Right renal cortex interstitium (tissue), 3 donors: ENCODE results near the gene METRN. TPM values are rescaled to one million over a fixed set of nuclear protein-coding genes. Genes with fewer than 3 reads are reported as not detected.

Source experiments
- DNase-seq, 3 donors: peaks; one replicate each; pipeline ENCODE4 v3.0.0-alpha.2; 2013; ENCODE audit warnings: low read depth in 3 of 3, low spot score in 2 of 3
- polyA plus RNA-seq, 3 donors: library from polyadenylated mRNA; unstranded; fragments of 120-200 nt; gene quantifications; one replicate each; pipeline ENCODE4 v1.2.1, GENCODE V29; 2013; ENCODE audit not compliant: insufficient read length in 3 of 3

METRN gene
- polyA plus RNA-seq, 3 donors, result 4.5 to 6.0 (median 5.2) TPM

DNA sequence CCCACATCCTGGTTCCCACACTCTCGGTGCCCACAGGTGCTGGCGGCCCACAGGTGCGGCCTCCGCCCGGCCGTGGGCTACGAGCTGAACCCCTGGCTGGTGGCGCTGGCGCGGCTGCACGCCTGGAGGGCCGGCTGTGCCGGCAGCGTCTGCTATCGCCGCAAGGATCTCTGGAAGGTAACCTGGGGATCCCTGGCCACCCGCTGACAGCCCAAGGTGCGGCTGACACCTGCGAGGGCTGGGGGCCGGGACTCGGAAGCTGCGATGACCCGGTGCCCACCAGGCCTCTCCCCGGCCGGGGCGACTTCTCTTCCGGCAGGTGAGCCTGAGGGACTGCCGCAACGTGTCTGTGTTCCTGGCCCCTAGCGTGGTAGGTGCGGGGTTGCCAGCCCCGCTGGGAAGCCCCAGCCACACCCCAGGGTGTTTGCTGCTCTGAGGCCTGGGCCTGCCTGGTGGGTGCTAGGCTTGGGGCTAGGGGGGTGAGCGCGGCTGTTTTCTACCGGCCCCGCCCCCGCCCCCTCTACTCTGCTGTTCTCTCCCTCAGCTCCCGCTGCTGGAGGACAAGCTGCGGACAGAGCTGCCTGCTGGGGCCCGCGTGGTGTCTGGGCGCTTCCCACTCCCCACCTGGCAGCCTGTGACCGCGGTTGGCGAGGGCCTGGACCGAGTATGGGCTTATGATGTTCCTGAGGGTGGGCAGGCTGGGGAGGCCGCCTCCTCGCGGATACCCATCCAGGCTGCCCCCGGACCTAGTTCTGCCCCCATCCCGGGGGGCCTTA, 7.0 kb downstream of the METRN start:
- DNase-seq, result no peak

DNA sequence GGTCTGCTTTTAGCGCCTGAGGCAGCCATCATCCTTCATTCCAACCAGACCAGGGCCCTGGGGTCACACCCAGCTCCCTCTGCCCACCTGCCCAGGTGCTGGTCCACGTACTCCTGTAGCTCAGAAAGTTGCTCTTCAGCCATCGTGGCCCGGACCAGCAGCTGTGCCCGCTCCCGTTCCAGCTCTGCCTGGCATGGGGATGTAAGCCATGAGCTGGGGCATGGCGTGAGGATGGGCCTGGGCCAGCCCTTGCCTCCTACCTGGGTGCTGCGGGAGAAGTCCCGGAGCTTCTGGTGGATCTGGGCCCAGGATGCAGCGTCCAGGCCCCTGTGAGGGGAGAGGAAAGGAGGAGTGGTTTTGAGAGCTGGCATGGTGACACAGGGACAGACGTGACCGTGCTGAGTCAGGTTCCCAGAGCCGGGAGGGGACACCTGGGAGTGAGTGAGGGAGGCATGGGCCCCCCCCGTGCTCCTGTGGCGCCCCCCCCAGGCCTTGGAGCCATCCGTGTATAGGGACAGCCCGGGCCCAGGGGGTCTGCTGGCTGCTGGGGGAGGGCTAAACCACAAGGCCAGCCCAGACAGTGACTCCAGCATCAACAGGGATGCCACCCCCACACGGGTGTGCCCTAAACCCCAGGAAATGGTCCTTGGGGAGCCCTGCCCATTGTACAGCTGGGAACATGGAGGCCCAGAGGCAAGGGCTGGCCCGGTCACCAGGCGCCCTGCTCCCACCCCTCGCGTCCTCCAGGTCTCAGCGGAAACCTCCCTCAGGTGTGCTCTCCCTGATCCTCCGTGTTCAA, 8.1 kb downstream of the METRN start:
- DNase-seq, result no peak

DNA sequence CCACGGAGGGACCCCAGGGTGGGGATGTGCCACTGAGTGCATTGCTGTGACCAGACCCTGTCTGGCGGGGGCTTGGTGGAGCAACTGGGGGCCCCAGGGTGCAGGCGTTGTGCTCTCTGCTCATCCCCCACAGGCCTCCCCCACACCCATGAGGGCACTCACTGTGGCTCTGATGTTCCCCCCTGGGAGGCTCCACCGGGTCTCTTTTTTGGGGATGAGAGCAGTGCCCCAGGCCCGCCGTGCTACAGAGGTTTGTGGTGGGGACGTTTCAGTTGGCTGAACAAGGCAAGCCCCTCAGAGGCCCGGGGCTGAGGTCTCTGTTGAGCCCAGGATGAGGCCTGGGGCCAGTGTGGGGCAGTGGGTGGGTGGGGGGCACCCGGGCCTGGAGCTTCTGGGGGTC, 8.8 kb downstream of the METRN start:
- DNase-seq, result no peak

DNA sequence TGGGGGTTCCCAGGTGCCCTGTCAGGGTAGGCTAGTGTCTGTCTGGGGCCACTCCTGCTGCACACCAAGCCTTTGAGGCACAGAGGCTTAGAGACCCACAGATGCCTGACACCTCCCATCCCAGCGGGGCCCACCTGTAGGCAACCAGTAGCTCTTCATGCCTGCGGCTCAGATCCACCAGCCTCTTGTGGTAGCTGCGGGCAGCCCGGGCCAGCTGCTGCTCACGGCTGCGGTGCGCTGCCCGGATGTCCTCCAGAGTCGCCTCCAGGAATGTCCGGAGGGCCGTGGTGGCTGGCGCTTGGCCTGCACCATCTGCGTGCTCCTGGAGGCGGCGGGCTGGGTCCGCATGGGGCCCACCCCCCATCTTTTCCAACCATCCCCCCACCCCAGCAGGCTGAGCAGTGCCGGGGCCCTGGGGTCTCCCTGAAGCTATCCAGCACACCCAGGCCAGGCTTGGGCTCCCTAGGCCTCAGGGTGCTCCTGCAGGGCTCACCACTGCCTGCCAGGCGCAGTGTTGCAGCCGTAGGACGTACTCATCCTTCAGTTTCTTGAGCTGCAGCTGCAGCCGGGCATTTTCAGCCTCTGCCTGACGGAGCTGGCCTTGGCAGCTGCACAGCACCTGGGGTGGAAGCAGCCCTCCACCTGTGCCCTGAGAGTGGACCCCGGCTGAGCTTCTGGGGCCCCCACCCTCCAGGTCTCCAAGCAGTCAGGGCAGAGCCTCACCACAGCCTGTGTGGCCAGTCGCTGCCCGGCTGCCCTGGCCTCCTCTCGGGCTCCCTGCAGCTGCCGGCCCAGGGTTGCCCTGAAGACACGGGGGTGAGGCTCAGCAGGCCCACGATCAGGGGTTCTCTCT, 9.5 kb downstream of the METRN start:
- no peak for DNase-seq

DNA sequence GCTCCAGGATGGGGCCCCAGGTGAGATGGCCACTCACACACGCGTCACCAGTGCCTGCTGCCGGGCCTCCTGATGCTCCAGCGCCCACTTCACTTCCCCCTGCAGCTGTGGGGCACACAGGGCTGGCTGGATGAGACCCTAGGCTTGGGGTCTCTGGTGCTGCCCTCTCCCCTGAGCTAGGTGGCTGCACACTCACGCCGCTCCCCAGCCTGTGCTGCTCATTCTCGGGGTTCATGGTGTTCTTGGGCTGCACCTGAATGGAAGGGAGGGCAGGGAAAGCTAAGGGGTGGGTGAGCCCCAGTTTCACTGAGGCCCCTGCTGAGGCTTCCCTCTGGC, 10.1 kb downstream of the METRN start:
- DNase-seq, result no peak

DNA sequence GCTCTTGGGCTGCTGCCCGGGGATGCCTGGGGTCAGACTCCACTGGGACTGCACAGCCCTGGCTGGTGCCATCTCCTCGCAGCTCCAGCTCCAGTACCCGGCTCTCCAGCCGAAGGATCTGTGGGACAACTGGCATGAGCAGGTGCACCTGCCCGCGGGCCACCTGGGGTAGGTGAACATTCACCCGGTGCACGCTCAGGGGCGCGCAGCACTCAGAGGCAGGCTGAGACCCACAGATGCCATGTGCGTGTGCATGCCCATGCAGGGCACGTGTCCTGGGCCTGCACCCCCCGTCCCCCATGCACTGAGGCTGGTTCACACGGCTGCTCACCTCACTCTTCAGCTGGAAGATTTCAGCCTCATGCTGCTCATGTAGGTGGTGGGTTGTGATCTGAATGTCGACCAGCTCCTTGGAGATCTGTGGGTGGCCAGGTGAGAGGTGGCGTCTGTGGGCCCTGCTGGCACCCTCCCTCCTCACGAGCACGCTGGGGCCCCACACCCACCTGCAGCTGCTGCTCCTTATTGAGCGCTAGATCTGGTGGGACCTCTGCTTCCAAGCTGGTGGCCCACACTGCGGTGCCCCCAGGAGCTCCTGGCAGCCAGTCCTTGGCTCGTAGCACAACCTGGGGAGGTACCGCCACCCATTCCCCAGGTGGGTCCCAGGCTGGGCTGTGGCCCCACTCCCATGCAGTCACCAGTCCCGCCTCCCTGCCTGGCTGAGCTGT, 10.7 kb downstream of the METRN start:
- DNase-seq, result no peak

DNA sequence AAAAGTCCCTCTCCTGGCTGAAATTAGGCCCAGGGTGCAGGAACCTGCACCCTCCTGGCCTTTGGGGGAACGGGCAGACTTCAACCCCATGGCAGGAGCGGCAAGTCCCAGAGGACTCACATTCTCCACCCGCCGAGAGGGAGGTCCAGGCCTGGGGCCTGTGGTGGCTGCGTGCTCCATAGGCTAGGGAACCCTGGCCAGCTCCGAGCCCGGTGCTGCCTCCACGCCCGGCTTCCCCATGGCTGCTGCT, 11.2 kb downstream of the METRN start:
- DNase-seq, result no peak

DNA sequence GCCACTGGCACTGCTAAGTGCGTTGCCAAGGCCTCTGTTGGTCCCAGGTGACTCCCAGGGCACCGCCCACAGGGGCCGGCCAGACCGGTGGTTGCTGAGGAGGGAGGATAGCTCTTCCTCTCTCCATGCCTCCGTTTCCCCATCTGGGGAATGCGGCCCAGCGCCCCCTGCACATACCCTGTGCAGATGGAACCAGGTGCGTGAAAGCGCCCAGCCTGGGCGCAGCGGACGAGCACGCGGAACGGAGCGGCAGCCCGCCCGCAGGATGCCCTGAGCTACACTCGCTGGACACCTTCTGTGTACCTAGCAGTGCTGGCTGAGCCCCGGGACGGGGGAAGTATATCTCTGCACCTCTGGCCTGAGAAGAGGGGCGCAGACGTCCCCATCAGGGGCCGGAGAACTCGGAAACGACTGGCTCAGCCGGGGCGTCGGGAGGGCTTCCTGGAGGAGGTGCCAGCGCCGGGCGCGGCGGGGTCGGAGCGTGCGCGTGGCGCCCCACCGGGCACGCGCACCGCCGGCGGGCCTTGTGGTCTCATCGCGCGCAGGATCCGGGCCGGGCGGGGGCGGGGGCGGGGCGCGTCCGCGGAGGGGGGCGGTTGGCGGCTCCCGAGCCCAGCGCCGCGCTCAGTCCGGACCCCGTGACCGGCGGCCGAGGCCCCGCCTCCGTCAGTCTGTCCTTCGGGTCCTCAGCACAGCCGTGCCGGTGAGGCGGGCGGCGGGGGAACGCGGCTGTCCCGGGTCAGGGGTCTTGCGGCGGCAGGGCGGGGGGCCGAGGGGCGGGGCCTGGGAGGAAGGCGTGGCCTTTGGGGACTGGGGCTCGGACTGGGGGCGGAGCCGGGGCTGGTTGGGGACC, 11.7 kb downstream of the METRN start, which contains the start of the genes CCDC78 and HAGHL:
CCDC78 (minus strand) TSS at position 6 of the 853 bp plus-strand sequence. CDS start 76 bp downstream, outside the sequence.
HAGHL (plus strand) TSS at position 669 of the 853 bp plus-strand sequence. CDS start 404 bp downstream, outside the sequence.
- DNase-seq, result no peak

DNA sequence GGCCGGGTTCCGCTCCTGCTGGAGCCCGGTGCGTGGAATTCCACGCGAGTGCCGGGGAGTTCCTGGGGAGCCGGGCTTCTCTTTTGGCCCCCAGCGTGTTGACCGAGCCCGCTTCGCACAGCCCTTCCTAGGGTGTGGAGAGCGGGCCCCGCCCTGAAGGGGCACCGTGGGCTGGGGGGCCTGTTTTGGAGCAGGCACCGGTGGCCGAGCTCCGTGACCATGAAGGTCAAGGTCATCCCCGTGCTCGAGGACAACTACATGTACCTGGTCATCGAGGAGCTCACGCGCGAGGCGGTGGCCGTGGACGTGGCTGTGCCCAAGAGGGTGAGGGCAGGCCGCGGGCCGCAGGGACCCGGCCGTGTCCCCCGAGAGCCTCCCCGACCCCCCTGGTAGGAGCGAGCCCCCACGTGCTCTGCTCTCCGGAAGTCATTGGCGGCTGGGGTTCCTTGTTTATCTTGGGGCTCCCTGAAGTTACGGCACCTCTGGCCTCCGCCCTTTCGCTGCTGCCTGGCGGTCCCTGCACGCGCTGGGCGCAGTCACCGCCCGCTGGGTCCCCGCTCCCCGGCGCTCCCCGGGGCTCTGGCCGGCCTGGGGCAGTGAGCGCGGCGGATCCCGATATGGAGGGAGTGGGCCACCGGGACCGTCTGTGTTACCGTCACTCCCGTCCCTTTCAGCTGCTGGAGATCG, 12.5 kb downstream of the METRN start:
- DNase-seq, result no peak

DNA sequence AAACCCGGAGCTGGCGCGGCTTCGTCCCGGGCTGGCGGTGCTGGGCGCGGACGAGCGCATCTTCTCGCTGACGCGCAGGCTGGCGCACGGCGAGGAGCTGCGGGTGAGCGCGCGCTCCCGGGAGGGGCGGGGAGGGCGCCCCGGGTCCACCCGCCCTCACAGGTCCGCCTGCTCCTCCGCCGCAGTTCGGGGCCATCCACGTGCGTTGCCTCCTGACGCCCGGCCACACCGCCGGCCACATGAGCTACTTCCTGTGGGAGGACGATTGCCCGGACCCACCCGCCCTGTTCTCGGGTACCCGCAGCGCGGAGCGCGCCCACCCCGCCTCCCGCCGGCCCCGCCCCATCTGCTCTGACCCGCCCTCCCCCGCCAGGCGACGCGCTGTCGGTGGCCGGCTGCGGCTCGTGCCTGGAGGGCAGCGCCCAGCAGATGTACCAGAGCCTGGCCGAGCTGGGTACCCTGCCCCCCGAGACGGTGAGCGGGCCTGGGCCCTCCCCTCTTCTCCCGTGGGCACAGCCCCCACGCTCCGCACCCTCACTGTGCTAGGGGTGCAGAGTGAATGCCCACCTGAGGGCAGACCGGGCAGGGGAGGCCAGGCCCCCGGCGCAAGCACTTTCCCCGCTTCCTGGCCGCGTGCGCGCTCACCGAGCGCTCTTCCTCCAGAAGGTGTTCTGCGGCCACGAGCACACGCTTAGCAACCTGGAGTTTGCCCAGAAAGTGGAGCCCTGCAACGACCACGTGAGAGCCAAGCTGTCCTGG, 13.4 kb downstream of the METRN start:
- no peak for DNase-seq

DNA sequence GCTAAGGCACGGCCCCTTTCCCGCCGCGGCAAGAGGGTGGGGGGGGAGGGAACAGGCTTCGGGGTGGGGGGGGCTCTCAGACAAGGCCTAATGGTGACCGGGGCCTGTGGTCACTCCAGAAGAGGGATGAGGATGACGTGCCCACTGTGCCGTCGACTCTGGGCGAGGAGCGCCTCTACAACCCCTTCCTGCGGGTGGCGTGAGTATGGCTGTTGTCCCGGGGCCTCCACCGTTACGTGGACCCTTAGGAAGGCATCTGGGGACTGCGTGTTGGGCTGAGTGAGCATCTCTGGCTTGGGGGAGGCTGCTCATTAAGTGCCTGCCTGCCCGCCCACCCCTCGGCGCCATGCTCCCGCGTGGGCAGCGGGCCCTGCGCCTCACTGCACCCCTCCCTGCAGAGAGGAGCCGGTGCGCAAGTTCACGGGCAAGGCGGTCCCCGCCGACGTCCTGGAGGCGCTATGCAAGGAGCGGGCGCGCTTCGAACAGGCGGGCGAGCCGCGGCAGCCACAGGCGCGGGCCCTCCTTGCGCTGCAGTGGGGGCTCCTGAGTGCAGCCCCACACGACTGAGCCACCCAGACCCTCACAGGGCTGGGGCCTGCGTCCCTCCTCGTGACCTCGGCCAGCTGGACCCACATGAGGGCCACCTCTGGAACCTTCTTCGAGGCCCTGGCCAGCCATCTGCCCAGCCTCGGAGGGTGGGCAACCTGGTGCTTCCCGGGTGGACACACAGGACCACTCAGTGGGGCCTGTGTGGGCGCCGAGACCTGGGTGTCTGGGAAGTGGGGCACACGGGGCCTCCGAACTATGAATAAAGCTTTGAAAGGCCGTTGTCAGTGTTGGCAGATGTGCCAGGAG, 14.2 kb downstream of the METRN start:
- no peak for DNase-seq

DNA sequence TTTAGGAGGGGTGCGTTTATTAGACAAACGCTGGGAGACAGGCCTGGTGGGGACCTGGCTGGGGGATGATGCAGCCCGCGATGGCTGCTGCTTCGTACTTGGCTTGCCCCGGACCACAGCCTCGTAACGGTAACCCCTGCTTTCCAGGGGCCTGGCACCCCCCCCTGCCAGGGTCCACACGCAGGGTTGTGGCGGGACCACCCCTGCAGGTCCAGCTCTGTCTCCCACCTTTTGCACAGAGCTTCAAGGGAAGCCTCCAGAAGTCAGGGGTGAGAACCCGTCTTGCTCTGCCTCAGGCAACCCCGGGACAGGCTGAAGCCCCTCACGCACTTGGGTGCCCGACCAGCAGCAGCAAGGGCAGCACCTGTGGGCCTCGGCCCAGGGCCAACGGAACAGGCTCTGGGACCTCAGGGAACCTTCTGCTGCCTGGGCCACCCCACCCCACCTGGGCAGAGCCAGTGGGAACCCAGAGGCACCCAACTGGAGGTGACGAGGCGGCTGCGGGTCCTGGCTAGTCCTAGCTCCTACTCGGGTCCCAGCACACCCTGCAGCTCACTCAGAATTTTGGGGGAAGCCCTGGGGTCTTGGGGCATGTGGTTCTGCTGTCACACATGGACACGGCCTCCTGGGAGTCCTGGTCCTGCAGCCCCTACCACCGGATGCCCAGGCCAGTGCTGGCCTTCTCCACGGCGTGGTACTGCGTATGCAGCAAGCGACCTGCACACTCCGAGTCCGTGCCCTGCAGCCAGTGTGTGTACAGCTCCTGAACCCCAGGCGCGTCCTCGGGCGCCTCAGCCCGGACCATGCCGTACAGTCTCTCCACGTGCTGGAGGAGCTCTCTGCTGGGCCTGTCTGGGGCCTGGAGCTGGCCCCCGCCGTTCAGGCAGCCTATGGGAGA, 15.1 kb downstream of the METRN start:
- DNase-seq, result no peak

DNA sequence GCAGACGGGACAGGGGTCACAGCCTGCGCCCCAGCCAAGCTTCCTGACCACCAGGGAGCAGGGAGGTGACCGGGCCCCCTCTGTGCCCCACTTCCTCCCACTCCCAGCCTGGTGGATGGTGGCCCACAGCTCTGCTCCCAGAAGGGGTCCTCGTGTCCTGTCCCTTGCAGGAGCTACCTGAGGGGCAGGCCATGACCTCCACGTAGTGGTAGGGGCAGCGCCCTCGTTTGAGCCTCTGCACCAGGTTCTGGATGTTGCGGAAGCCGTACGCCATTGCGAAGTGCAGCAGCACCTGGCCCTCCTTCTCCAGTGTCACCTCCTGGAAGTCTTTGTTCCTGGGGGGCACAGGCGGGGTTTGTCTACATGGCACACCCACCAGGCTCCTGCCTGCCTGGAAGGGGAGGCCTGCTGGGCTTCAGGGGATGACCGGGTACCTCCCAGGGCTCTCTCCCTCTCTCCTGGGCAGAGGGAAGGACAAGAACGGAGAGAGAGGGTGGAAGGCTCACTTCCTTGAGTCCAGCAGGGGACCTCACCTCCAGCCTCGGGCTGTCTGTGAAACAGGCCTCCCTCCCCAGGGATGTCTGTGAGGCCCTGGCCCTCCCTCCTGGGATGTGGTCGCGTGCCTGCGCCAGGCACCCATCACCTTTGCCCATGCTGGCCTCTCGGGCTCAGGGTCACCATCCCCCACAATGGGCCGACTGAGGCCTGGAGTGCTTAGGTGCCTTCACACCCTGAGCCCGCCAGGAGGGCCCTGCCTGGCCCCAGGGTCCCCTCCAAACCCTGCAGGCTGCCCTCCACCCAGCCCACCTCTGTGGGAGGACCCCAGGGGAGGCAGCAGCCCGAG, 16.0 kb downstream of the METRN start:
- no peak for DNase-seq

DNA sequence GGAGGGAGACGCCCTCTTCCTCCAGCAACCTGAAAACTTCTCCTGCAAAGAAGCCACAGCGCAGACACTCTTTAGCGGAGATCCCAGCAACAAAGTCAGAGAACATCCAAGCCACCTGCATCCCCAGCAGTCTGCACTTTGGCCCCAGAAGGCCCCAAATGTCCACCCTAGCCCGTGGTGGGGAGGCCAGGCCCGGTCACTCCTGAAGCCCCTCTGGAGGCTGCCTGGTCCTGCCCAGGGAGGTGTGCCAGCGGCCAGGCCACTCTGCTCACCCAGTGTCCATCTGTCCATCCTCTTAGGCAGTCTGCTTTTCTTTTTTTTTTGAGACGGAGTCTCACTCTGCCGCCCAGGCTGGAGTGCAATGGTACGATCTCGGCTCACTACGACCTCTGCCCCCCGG, 17.4 kb downstream of the METRN start:
- no peak for DNase-seq

DNA sequence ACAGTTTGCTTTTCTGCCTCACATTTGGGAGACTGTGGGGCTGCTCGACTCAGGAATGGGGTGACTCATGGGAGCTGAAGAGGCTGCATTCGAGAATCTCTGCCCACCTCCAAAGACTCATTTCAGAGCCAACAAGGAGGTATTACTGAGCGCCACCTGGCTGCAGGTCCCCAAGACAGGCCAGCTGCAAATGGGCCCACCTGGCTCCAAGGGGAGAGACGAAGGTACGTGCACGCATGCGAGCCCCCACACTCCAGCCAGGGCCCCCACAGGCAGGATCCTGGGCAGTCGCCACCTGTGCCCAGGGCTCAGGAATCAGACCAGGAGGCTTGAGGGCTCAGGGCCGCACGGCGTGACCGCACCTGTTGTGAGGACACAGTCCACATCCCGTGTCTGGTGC, 18.0 kb downstream of the METRN start:
- DNase-seq, result no peak
